ENCODE data around the gene SEM1. TPM values are rescaled to one million over a fixed set of nuclear protein-coding genes. Genes with fewer than 3 reads are reported as not detected.

SEM1 gene
- total and polyA plus RNA-seq, 2 of the 4 experiments (the other 2 are of a cell fraction) = 17.2 to 38.0 TPM

GRCh38 chr7:96640054-96640453, 69.6 kb downstream of the SEM1 start:
- Histone ChIP-seq H2BK20ac (ENCODE audit: low read depth, low read length) (no peak overlapping the region), H2AK5ac (ENCODE audit: low read depth, low read length) (no peak overlapping the region), H4K5ac (ENCODE audit: low read depth, low read length) (no peak overlapping the region), H4K20me1 (ENCODE audit: insufficient read depth, low read length) (no peaks in the 10 kb centered on the region), H3K36me3 (ENCODE audit: control insufficient read depth, insufficient read depth, low read length) (no peaks in the 10 kb centered on the region), H3K56ac (ENCODE audit: extremely low read depth, insufficient read depth, low read length) (no peak overlapping the region), H3K18ac (ENCODE audit: low read depth, low read length) (no peak overlapping the region), H3K9me3 (ENCODE audit: control insufficient read depth, insufficient read depth, low read length) (no peaks in the 10 kb centered on the region), H3K4me1 (ENCODE audit: control insufficient read depth, insufficient read depth, low read length) (no peaks in the 10 kb centered on the region), H3K4me3 (ENCODE audit: insufficient read depth, low read depth, low read length) (no peak overlapping the region), H4K91ac (ENCODE audit: insufficient read depth, low read depth, low read length) (no peak overlapping the region), H3K27ac (ENCODE audit: insufficient read depth, low read length) (no peak overlapping the region), H3K27me3 (ENCODE audit: control insufficient read depth, insufficient read depth, low read length) (no peaks in the 10 kb centered on the region), H4K8ac (ENCODE audit: low read depth in 2 of 2, low read length in 2 of 2) (no peak overlapping the region), H3K4me2 (ENCODE audit: low read depth, low read length) (no peak overlapping the region), H2BK15ac (ENCODE audit: low read depth, low read length) (no peak overlapping the region), H3K9ac (ENCODE audit: low read depth, low read length) (no peak overlapping the region), H3K9me1 (ENCODE audit: insufficient read depth, low read length) (no peaks in the 10 kb centered on the region), H2AFZ (replicated peaks; ENCODE audit: low read length, poor library complexity) (no peak overlapping the region), H3K79me1 (ENCODE audit: low read depth in 1 of 2, low read length in 2 of 2) (no peaks in the 10 kb centered on the region), H3K4ac (ENCODE audit: low read depth, low read length) (no peak overlapping the region), H2BK5ac (ENCODE audit: low read depth, low read length, poor library complexity, severe bottlenecking) (no peak overlapping the region), H2BK120ac (ENCODE audit: low read depth, low read length) (no peak overlapping the region), H2AK9ac (replicated peaks; ENCODE audit: low read depth, low read length, poor library complexity) (no peak overlapping the region), H3K14ac (replicated peaks; ENCODE audit: low read depth, low read length) (no peak overlapping the region), H3K23ac (ENCODE audit: low read depth, low read length) (no peak overlapping the region)
- dilution Hi-C loops (cut with HindIII; ENCODE audit: low sequenced_read_pairs, unreplicated experiment) (no loop called here), in situ Hi-C loops (cut with MboI; ENCODE audit: low sequenced_read_pairs) (no loop called here), intact Hi-C loops (cut with micrococcal nuclease) (no loop called here)
- no peak for TF ChIP-seq ELK1 (IDR thresholded peaks at IDR 0.05; ENCODE audit: borderline replicate concordance, low read depth, low read length)
- no peak for TF ChIP-seq RCOR1 (IDR thresholded peaks at IDR 0.05; ENCODE audit: insufficient replicate concordance, low read length)
- TF ChIP-seq POLR2A (IDR thresholded peaks at IDR 0.05; ENCODE audit: low read depth, low read length) = no peak
- TF ChIP-seq CEBPB (IDR thresholded peaks at IDR 0.05; ENCODE audit: low read depth, low read length) = no peak
- TF ChIP-seq BHLHE40 (IDR thresholded peaks at IDR 0.05; ENCODE audit: low read depth, low read length) = no peak
- TF ChIP-seq FOS (IDR thresholded peaks at IDR 0.05; ENCODE audit: low read depth, low read length) = no peak
- no peak for TF ChIP-seq NFE2L2 (IDR thresholded peaks at IDR 0.05; ENCODE audit: low read depth, low read length)
- TF ChIP-seq CHD1 (IDR thresholded peaks at IDR 0.05; ENCODE audit: low read depth, low read length) = no peak
- no peak for TF ChIP-seq CTCF (conservative IDR thresholded peaks at IDR 0.05; ENCODE audit: low read depth, low read length)
- no peak for TF ChIP-seq MXI1 (IDR thresholded peaks at IDR 0.05; ENCODE audit: borderline replicate concordance, low read depth, low read length)
- TF ChIP-seq RFX5 (IDR thresholded peaks at IDR 0.05; ENCODE audit: low read depth, low read length) = no peak
- TF ChIP-seq MAZ (IDR thresholded peaks at IDR 0.05; ENCODE audit: borderline replicate concordance, low read depth, low read length) = no peak
- no peak for TF ChIP-seq USF2 (IDR thresholded peaks at IDR 0.05; ENCODE audit: low read depth, low read length)
- no peak for TF ChIP-seq MAFK (IDR thresholded peaks at IDR 0.05; ENCODE audit: low read depth, low read length)
- no peak for TF ChIP-seq SMC3 (IDR thresholded peaks at IDR 0.05; ENCODE audit: low read depth, low read length)
- TF ChIP-seq RAD21 (IDR thresholded peaks at IDR 0.05; ENCODE audit: low read length) = no peak
- ATAC-seq (ENCODE audit: low read depth) = no peak
- no TSS peak for BruUV-seq (replicated peaks)
- no CpG with 5 or more reads among the region's 2 CpGs for WGBS, 2 experiments (ENCODE audit: extremely low coverage in 2 of 2, insufficient read length in 1 of 2)
- POLR2A ChIA-PET (ENCODE audit: unreplicated experiment) = no interaction called here
- DNase-seq = no peak
- CTCF ChIA-PET = no interaction called here
